ENCODE results near the gene LENG9.

DNA sequence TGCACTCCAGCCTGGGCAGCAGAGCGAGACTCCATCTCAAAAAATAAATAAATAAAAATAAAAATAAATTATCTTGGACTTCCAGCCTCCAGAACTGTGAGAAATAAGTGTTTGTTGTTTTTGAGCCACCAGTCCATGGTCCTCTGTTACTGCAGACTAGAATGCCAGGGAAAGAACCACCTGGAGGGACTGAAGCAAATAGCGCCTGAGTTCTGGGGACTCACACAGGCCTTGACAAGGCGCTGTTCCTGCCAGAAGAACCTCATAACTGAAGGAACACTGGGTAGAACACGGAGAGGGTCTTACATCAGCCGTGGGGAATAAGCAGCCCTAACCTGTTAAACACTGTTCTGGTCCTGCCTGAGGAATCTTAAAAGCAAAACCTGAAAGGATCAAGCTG lies 22.9 kb downstream of the LENG9 start:
- TF ChIP-seq, protein P1, sequence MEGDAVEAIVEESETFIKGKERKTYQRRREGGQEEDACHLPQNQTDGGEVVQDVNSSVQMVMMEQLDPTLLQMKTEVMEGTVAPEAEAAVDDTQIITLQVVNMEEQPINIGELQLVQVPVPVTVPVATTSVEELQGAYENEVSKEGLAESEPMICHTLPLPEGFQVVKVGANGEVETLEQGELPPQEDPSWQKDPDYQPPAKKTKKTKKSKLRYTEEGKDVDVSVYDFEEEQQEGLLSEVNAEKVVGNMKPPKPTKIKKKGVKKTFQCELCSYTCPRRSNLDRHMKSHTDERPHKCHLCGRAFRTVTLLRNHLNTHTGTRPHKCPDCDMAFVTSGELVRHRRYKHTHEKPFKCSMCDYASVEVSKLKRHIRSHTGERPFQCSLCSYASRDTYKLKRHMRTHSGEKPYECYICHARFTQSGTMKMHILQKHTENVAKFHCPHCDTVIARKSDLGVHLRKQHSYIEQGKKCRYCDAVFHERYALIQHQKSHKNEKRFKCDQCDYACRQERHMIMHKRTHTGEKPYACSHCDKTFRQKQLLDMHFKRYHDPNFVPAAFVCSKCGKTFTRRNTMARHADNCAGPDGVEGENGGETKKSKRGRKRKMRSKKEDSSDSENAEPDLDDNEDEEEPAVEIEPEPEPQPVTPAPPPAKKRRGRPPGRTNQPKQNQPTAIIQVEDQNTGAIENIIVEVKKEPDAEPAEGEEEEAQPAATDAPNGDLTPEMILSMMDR (IDR thresholded peaks at IDR 0.05), result no peak
- no peak for TF ChIP-seq EP300 (IDR thresholded peaks at IDR 0.05)
- no peak for TF ChIP-seq POLR2AphosphoS5 (IDR thresholded peaks at IDR 0.05)

Measured in gastroesophageal sphincter (tissue), 3 donors.